Hindlimb muscle (tissue), 1 donor: ENCODE results near the gene CCDC179. TPM values are rescaled to one million over a fixed set of nuclear protein-coding genes. Genes with fewer than 3 reads are reported as not detected.

Experiments
- DNase-seq: peaks from one replicate; pipeline ENCODE4 v3.0.0-alpha.2; 2013
- polyA plus RNA-seq: library from polyadenylated mRNA; unstranded; fragments of 120-200 nt; gene quantifications from one replicate; pipeline ENCODE4 v1.2.1, GENCODE V29; 2013; ENCODE audit not compliant: insufficient read length

Gene CCDC179
- polyA plus RNA-seq, 1 donor: not detected

GRCh38 chr11:22807855-22808570 lies 52.3 kb downstream of the CCDC179 start:
- no peak for DNase-seq

GRCh38 chr11:22807391-22807790 lies 52.9 kb downstream of the CCDC179 start:
- no peak for DNase-seq

- no peak for DNase-seq
Measured at GRCh38 chr11:22802861-22803260, 57.4 kb downstream of the CCDC179 start.

- DNase-seq: no peak
Measured at GRCh38 chr11:22800482-22800881, 59.8 kb downstream of the CCDC179 start.

GRCh38 chr11:22798901-22799300 lies 61.4 kb downstream of the CCDC179 start:
- no peak for DNase-seq

GRCh38 chr11:22797047-22797446 lies 63.2 kb downstream of the CCDC179 start:
- no peak for DNase-seq

Other genes starting within 250 kb of the CCDC179 start
- 4.5 TPM for gene FANCF, start 234.7 kb downstream of the CCDC179 start, polyA plus RNA-seq
- 6.0 TPM for gene GAS2, start 193.9 kb downstream of the CCDC179 start, polyA plus RNA-seq
- 7.0 TPM for gene SVIP, start 30.7 kb downstream of the CCDC179 start, polyA plus RNA-seq